Neural cell (in vitro differentiated cells): ENCODE results near the gene TSPAN15. TPM values are rescaled to one million over a fixed set of nuclear protein-coding genes. Genes with fewer than 3 reads are reported as not detected.

Experiments
- H2AFZ ChIP-seq: fragments of 200-600, 300-800 bp; sonication (generic), shearing (Covaris generic); 2 replicates; pipeline ENCODE4 v1.6.0; 2014; ENCODE audit warnings: low read depth, mild to moderate bottlenecking, antibody characterized with exemption, low read length, moderate library complexity
- H3F3A ChIP-seq: fragments of 200-600 bp; shearing (Covaris generic); 2 replicates; pipeline ENCODE4 v1.6.1; 2016; ENCODE audit warnings: mild to moderate bottlenecking, moderate library complexity, mixed read lengths, antibody characterized with exemption, low read length; ENCODE audit not compliant: insufficient read depth, poor library complexity, severe bottlenecking
- H3K27ac ChIP-seq: fragments of 200-600, 300-800 bp; sonication (generic), shearing (Covaris generic); 2 replicates; pipeline ENCODE4 v1.5.1; 2014; ENCODE audit warnings: mild to moderate bottlenecking, low read length, moderate library complexity
- H3K27me3 ChIP-seq: fragments of 300-800, 200-600 bp; sonication (generic), shearing (Covaris generic); 2 replicates; pipeline ENCODE4 v1.6.0; 2014; ENCODE audit warnings: mild to moderate bottlenecking, low read depth, low read length, moderate library complexity; ENCODE audit not compliant: insufficient read depth
- H3K36me3 ChIP-seq: fragments of 300-800, 200-600 bp; sonication (generic), shearing (Covaris generic); 2 replicates; pipeline ENCODE4 v1.5.1; 2014; ENCODE audit warnings: mild to moderate bottlenecking, antibody characterized with exemption, low read length, moderate library complexity; ENCODE audit not compliant: insufficient read depth
- H3K4me2 ChIP-seq: fragments of 300-800, 200-600 bp; sonication (generic), shearing (Covaris generic); 2 replicates; pipeline ENCODE4 v1.6.0; 2014; ENCODE audit warnings: mild to moderate bottlenecking, low read length
- H3K4me3 ChIP-seq: fragments of 300-800, 200-600 bp; sonication (generic), shearing (Covaris generic); 2 replicates; pipeline ENCODE4 v1.5.1; 2014; ENCODE audit warnings: mild to moderate bottlenecking, low read length, moderate library complexity
- H3K79me2 ChIP-seq: fragments of 200-600 bp; shearing (Covaris generic); replicated peaks from 2 replicates; pipeline ENCODE4 v1.6.0; 2014; ENCODE audit warnings: mild to moderate bottlenecking, low read length, moderate library complexity; ENCODE audit not compliant: insufficient read depth
- H3K9ac ChIP-seq: fragments of 300-800, 200-600 bp; sonication (generic), shearing (Covaris generic); 2 replicates; pipeline ENCODE4 v1.6.1; 2016; ENCODE audit warnings: mild to moderate bottlenecking, low read length, mixed read lengths
- H3K9me2 ChIP-seq: fragments of 200-600 bp; shearing (Covaris generic); 2 replicates; pipeline ENCODE4 v1.6.1; 2016; ENCODE audit warnings: mild to moderate bottlenecking, low read length, mixed read lengths; ENCODE audit not compliant: insufficient read depth
- H3K9me3 ChIP-seq: fragments of 200-600, 300-800 bp; sonication (generic), shearing (Covaris generic); 2 replicates; pipeline ENCODE4 v1.6.1; 2016; ENCODE audit warnings: mild to moderate bottlenecking, mixed run types, low read length, moderate library complexity, mixed read lengths
- H4K20me1 ChIP-seq: fragments of 200-600 bp; shearing (Covaris generic); 2 replicates; pipeline ENCODE4 v1.6.1; 2016; ENCODE audit warnings: mild to moderate bottlenecking, mixed run types; ENCODE audit not compliant: insufficient read depth
- EP300 ChIP-seq: fragments of 450-650 bp; conservative IDR thresholded peaks from 2 replicates; pipeline ENCODE4 v1.6.1; 2014; ENCODE audit warnings: antibody characterized with exemption, mild to moderate bottlenecking, moderate library complexity; ENCODE audit not compliant: poor library complexity, severe bottlenecking
- EZH2 ChIP-seq: fragments of 200-600, 300-800 bp; shearing (Covaris generic), sonication (generic); IDR thresholded peaks from 2 replicates; pipeline ENCODE4 v1.6.1; 2014; ENCODE audit warnings: antibody characterized with exemption, low read length, borderline replicate concordance, mild to moderate bottlenecking; ENCODE audit not compliant: insufficient read depth, poor library complexity, severe bottlenecking
- MXI1 ChIP-seq: fragments of 450-650 bp; conservative IDR thresholded peaks from 2 replicates; pipeline ENCODE4 v1.6.1; 2014; ENCODE audit warnings: antibody characterized with exemption, mild to moderate bottlenecking; ENCODE audit not compliant: poor library complexity, severe bottlenecking
- POLR2AphosphoS5 ChIP-seq: IDR thresholded peaks from 2 replicates; pipeline ENCODE4 v1.6.1; 2012
- RAD21 ChIP-seq: fragments of 450-650 bp; conservative IDR thresholded peaks from 2 replicates; pipeline ENCODE4 v1.6.1; 2014; ENCODE audit warnings: antibody characterized with exemption, mild to moderate bottlenecking, moderate library complexity
- SMC3 ChIP-seq: fragments of 450-650 bp; conservative IDR thresholded peaks from 2 replicates; pipeline ENCODE4 v1.6.1; 2014; ENCODE audit warnings: antibody characterized with exemption, mild to moderate bottlenecking, moderate library complexity; ENCODE audit not compliant: poor library complexity
- TAF1 ChIP-seq: IDR thresholded peaks from 2 replicates; pipeline ENCODE4 v1.6.1; 2012; ENCODE audit warnings: low read depth
- polyA plus RNA-seq: library from polyadenylated mRNA; depleted of rRNA; stranded (reverse); fragments of >200 nt; gene quantifications from 2 replicates; pipeline ENCODE4 v1.2.3, GENCODE V29; 2014
- TF ChIP-seq, protein P1 (sequence below): fragments of 450-650 bp; IDR thresholded peaks from 2 replicates; pipeline ENCODE4 v1.5.1; 2014; ENCODE audit warnings: antibody characterized with exemption, mild to moderate bottlenecking, moderate library complexity; ENCODE audit not compliant: poor library complexity, severe bottlenecking
- TF ChIP-seq, protein P2 (sequence below): IDR thresholded peaks from 2 replicates; pipeline ENCODE4 v1.6.1; 2012; ENCODE audit warnings: borderline replicate concordance

The TSPAN15 gene
- polyA plus RNA-seq, 1 donor from 2014 or later: 1.2 TPM

- no peaks in the 10 kb centered on the region for H3K9me2 ChIP-seq
- H2AFZ ChIP-seq: no peak overlapping the region
- H3K27ac ChIP-seq: no peak overlapping the region
- no peaks in the 10 kb centered on the region for H3K79me2 ChIP-seq
- no peak overlapping the region for H3K4me3 ChIP-seq
- H3K27me3 ChIP-seq: no peaks in the 10 kb centered on the region
- H3K36me3 ChIP-seq: no peaks in the 10 kb centered on the region
- H3F3A ChIP-seq: no peaks in the 10 kb centered on the region
- TF ChIP-seq RAD21 (no peak), MXI1 (no peak), EZH2 (no peak), TAF1 (no peak)
- no peaks in the 10 kb centered on the region for H3K9me3 ChIP-seq
- no peak overlapping the region for H3K4me2 ChIP-seq
- no peaks in the 10 kb centered on the region for H4K20me1 ChIP-seq
- no peak overlapping the region for H3K9ac ChIP-seq
These were observed 55.2 kb downstream of the TSPAN15 start for GRCh38 chr10:69506487-69506833.

GRCh38 chr10:69506834-69507713, 55.8 kb downstream of the TSPAN15 start:
- Histone ChIP-seq H3K4me2 (no peak overlapping the region), H2AFZ (no peak overlapping the region), H3K36me3 (no peaks in the 10 kb centered on the region), H3K27ac (no peak overlapping the region), H4K20me1 (no peaks in the 10 kb centered on the region), H3K9ac (no peak overlapping the region), H3K4me3 (no peak overlapping the region), H3K79me2 (no peaks in the 10 kb centered on the region), H3F3A (no peaks in the 10 kb centered on the region), H3K9me3 (no peaks in the 10 kb centered on the region), H3K27me3 (no peaks in the 10 kb centered on the region), H3K9me2 (no peaks in the 10 kb centered on the region)
- TF ChIP-seq TAF1 (no peak), EZH2 (no peak), SMC3 (no peak), RAD21 (no peak), POLR2AphosphoS5 (no peak), EP300 (no peak), MXI1 (no peak)
- TF ChIP-seq, protein P1, sequence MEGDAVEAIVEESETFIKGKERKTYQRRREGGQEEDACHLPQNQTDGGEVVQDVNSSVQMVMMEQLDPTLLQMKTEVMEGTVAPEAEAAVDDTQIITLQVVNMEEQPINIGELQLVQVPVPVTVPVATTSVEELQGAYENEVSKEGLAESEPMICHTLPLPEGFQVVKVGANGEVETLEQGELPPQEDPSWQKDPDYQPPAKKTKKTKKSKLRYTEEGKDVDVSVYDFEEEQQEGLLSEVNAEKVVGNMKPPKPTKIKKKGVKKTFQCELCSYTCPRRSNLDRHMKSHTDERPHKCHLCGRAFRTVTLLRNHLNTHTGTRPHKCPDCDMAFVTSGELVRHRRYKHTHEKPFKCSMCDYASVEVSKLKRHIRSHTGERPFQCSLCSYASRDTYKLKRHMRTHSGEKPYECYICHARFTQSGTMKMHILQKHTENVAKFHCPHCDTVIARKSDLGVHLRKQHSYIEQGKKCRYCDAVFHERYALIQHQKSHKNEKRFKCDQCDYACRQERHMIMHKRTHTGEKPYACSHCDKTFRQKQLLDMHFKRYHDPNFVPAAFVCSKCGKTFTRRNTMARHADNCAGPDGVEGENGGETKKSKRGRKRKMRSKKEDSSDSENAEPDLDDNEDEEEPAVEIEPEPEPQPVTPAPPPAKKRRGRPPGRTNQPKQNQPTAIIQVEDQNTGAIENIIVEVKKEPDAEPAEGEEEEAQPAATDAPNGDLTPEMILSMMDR: no peak
- TF ChIP-seq, protein P2, sequence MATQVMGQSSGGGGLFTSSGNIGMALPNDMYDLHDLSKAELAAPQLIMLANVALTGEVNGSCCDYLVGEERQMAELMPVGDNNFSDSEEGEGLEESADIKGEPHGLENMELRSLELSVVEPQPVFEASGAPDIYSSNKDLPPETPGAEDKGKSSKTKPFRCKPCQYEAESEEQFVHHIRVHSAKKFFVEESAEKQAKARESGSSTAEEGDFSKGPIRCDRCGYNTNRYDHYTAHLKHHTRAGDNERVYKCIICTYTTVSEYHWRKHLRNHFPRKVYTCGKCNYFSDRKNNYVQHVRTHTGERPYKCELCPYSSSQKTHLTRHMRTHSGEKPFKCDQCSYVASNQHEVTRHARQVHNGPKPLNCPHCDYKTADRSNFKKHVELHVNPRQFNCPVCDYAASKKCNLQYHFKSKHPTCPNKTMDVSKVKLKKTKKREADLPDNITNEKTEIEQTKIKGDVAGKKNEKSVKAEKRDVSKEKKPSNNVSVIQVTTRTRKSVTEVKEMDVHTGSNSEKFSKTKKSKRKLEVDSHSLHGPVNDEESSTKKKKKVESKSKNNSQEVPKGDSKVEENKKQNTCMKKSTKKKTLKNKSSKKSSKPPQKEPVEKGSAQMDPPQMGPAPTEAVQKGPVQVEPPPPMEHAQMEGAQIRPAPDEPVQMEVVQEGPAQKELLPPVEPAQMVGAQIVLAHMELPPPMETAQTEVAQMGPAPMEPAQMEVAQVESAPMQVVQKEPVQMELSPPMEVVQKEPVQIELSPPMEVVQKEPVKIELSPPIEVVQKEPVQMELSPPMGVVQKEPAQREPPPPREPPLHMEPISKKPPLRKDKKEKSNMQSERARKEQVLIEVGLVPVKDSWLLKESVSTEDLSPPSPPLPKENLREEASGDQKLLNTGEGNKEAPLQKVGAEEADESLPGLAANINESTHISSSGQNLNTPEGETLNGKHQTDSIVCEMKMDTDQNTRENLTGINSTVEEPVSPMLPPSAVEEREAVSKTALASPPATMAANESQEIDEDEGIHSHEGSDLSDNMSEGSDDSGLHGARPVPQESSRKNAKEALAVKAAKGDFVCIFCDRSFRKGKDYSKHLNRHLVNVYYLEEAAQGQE: no peak
